ENCODE measurements around the gene CMTM7.
"Not testable (repeated sequence)": the region's sequence is repeated elsewhere in the genome, so short reads cannot be mapped to it uniquely, and the experiment has no call there.

Gene CMTM7

GRCh38 chr3:32460817-32461496, 69.3 kb downstream of the CMTM7 start:
- DNase-seq (ENCODE audit: low read depth), result not testable (repeated sequence)

DNA sequence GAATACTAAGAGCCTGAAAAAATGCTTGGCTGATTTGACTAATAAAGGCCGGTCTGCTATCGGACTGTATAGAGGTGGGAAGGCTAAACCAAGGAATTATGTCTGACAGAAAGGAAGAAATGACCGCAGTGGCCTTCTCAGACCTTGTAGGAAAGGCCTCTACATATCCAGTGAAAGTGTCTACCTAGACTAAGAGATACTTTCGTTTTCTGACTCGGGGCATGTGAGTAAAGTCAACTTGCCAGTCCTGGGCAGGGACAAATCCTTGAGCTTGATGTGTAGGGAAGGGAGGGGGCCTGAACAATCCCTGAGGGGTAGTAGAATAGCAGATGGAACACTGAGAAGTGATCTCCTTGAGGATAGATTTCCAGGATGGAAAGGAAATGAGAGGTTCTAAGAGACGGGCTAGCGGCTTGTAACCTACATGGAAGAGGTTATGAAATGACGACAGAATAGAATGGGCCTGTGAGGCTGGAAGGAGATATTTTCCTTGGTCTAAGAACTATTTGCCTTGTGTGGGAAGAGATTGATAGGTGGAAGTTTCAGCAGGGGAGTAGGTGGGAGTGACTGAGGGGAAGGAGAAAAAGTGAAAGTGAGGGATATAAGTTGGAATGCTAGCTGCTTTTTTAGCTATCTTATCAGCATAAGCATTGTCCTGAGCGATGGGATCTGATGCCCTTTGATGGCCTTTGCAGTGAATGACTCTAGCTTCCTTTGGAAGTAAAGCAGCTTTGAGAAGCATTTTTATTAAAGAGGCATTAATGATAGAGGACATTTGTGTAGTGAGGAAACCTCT, 70.7 kb downstream of the CMTM7 start:
- DNase-seq (ENCODE audit: low read depth), result not testable (repeated sequence)

GRCh38 chr3:32463415-32463814, 71.8 kb downstream of the CMTM7 start:
- DNase-seq (ENCODE audit: low read depth), result not testable (repeated sequence)

DNA sequence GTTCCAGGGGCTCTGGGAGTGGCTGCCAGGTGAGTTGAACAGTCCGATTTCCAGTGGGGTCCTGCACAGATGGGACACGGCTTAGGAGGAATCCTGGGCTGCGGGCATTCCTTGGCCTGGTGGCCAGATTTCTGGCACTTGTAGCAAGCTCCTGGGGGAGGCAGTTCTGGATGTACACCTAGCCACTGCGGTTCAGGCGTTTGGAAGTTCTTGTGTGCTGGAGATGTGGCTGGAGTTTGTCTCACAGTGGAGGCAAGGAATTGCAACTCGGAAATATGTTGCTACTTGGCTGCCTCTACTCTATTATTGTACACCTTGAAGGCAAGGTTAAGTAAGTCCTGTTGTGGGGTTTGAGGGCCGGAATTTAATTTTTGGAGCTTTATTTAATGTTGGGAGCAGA, 73.1 kb downstream of the CMTM7 start:
- DNase-seq (ENCODE audit: low read depth), result not testable (repeated sequence)

- not testable (repeated sequence) for DNase-seq (ENCODE audit: low read depth)
These were observed 75.2 kb downstream of the CMTM7 start for GRCh38 chr3:32466808-32467207.

DNA sequence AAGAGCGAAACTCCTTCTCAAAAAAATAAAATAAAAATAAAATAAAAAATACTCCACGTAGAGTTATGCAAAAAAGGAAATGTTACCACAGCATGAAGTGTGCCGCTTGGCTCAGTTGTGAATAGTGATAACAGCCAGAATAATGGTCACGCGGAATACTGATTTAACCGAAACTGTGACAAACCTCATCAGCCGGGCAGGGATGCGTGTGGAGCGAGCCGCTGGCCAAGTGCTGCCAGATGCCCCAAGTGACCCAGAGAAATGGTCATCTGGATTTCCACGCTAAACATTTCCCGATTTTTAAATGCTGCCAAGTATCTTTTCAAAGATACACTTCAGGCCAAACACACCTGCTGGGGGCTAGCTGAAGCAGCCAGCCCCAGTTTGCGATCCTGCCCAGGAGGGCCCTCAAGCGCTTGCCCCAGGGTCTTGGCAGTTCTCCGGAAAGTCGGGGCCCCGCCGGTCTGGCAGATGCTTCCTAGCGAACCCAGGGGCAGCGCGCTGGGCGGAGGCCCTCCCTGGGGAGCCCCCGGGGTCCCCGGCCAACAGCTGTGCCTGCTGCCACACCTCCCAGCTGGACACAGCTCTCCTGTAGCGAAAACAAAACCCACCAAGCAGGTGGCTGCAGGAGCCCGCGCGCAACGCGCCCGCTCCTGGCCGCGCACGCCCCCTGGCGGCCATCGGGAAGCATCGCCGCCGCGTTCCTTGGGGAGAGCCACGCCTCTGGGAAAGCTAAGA, 75.8 kb downstream of the CMTM7 start:
- peak; percentile 29 for DNase-seq (ENCODE audit: low read depth)

DNA sequence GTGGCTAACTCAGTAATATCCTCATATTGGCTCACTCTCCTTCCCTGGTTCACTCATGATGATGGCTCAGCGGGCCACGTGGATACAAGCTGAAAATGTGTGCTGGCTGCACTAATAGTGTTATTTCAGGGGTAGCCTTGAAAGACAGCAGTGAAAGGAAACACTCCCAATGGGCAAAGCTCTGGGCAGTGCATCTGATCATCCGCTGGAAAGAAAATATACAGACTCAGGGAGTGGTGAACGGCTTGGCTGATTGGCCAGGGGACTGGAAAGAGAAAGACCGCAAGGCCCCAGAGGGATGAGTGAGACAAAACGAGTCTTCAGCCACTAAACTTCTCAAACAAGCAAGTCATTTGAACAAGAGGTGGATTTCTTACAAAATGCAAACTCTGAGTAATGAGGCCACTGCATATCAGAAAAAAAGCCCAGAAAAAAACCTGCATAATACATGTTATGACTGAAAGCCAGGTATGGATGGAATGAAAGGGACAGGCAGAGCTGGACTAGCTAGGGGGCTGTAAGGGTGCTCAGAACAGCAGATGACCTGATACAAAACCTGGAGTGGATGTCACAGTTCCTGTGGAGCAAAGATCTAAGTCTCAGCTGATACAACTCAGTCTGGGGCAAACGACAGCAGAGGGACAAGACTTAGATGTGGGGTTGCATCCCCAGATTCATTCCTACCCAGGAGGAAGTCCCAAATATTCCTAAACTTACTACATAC, 77.7 kb downstream of the CMTM7 start:
- no peak for DNase-seq (ENCODE audit: low read depth)

- DNase-seq (ENCODE audit: low read depth), result no peak
These were observed 78.7 kb downstream of the CMTM7 start for GRCh38 chr3:32470362-32470761.

GRCh38 chr3:32471246-32471645, 79.6 kb downstream of the CMTM7 start:
- no peak for DNase-seq (ENCODE audit: low read depth)

DNA sequence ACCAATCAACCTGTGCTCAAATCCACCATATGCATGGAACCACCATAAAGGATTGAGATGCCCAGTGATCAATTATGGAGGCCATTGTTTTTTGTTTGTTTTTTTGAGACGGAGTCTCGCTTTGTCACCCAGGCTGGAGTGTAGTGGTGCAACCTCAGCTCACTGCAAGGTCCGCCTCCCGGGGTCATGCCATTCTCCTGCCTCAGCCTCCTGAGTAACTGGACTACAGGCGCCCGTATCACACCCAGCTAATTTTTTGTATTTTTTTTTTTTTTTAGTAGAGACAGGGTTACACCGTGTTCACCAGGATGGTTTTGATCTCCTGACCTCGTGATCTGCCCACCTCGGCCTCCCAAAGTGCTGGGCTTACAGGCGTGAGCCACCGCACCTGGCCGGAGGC, 80.5 kb downstream of the CMTM7 start:
- DNase-seq (ENCODE audit: low read depth), result not testable (repeated sequence)

GRCh38 chr3:32474201-32474600, 82.5 kb downstream of the CMTM7 start:
- DNase-seq (ENCODE audit: low read depth), result no peak

GRCh38 chr3:32480604-32481003, 89.0 kb downstream of the CMTM7 start:
- no peak for DNase-seq (ENCODE audit: low read depth)

- no peak for DNase-seq (ENCODE audit: low read depth)
These were observed 90.4 kb downstream of the CMTM7 start for GRCh38 chr3:32481791-32482631.

- no peak for DNase-seq (ENCODE audit: low read depth)
These were observed 91.0 kb downstream of the CMTM7 start for GRCh38 chr3:32482693-32483092.

DNA sequence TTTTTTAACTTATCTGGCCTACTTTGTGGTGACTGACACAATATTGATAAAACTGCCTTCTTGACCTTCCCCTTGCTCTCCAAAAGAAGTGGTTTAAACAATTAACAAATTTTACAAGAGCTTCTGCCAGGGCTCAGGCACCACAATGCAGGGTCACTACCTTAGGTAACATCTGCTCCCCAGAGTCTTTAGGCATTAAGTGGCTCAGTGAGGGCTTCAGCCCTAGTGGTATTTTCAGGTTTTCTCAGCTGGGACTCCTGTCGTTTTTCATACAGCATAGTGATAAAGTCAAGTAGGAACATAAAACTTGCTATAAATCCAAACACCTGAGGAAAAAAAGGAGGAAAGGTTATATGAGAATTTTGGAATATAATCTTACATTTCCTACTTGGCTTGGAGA, 92.1 kb downstream of the CMTM7 start:
- no peak for DNase-seq (ENCODE audit: low read depth)

GRCh38 chr3:32484436-32484835, 92.8 kb downstream of the CMTM7 start:
- DNase-seq (ENCODE audit: low read depth), result no peak

- DNase-seq (ENCODE audit: low read depth), result no peak
These were observed 96.3 kb downstream of the CMTM7 start for GRCh38 chr3:32487781-32488473.

DNA sequence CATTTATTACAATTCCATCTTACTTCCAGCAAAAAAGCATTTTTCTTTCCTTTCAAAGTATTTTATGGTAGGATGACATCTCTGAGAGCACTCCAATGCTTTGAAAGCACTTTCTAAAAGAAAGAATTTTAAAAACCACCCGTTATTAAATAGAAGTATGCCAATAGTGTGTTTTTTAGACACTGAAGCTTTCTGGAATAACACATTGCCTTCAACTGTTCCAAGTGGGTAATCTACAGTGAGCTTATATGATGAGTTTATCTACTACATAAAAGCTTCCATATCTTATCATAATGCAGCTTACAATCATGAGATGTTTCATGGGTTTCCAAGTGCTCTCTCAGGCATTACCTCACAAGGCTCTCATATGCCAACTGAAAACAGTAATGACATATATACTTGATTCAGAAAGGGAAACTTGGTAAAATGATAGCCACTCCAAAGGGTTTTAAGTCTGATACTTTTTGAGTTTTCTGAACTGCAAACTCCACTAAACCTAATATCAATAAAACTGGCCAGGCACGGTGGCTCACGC, 96.9 kb downstream of the CMTM7 start:
- DNase-seq (ENCODE audit: low read depth), result no peak

DNA sequence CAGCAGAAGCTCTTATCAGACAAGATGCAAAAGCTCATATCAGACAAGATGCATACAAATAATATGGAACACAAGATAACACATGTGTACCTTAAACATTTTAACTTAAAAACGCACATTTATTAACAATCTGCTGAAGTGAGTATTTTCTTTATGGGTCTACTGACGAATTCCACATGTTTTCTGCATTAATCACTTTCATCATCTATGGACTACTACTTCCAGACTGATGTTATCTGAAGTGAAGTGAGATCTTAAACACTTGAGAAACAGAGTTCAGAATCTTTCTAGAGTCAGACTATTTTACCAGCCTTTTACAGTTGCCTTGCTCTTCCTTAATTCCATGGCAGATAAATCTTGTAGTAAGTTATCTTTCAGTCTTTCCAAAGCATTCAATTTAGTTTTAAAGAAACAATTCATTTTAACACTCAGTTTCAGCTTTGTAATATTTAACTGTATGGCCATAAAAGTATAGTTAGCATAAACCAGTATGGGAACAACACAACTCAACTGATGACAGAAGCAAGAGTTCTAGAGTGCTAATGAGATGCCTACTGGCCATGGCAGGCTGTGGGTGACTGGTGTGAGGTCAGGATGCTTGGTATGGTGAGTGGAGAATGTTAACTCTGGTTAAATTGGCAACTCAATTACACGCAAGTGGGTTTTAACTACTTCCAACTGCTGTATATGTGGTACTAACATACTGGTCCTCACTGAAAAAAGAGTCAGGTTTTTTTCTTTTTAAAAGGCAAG, 101.2 kb downstream of the CMTM7 start:
- DNase-seq (ENCODE audit: low read depth), result no peak
